OCI-LY7 (cell line): ENCODE measurements around the gene TMEM266. TPM values are rescaled to one million over a fixed set of nuclear protein-coding genes. Genes with fewer than 3 reads are reported as not detected.

ENCODE experiments used
- BruUV-seq: library from RNA; stranded (reverse); fragments of 400-500 nt; replicated peaks from 2 replicates; lab custom pipeline; 2021; lab: Mats Ljungman, UMichigan
- CTCF ChIA-PET: fragments of 300-600 bp; sonication (Branson Sonifier 250); formaldehyde crosslinking; loops from one replicate; lab custom pipeline; 2022; ENCODE audit warnings: antibody characterized with exemption; ENCODE audit not compliant: unreplicated experiment; lab: Charles Lee
- POLR2A ChIA-PET: fragments of 300-600 bp; sonication (Branson Sonifier 250); formaldehyde crosslinking; loops from one replicate; lab custom pipeline; 2022; ENCODE audit warnings: antibody characterized with exemption; lab: Charles Lee
- DNase-seq: peaks from one replicate; pipeline ENCODE4 v3.0.0-alpha.2; 2015; ENCODE audit warnings: low spot score
- H2AFZ ChIP-seq: fragments of 200-600 bp; sonication (generic), shearing (Covaris generic); 2 replicates; pipeline ENCODE4 v1.6.1; 2014; ENCODE audit warnings: mild to moderate bottlenecking, antibody characterized with exemption, low read length, moderate library complexity
- H3K27ac ChIP-seq: fragments of 200-600 bp; sonication (generic); 2 replicates; pipeline ENCODE4 v1.5.1; 2014; ENCODE audit warnings: mixed run types, low read depth, mild to moderate bottlenecking, moderate library complexity, low read length, inconsistent platforms; ENCODE audit not compliant: poor library complexity, severe bottlenecking
- H3K36me3 ChIP-seq: fragments of 200-600 bp; sonication (generic); 2 replicates; pipeline ENCODE4 v1.6.1; 2014; ENCODE audit warnings: mild to moderate bottlenecking, antibody characterized with exemption, low read length, moderate library complexity, mixed read lengths; ENCODE audit not compliant: insufficient read depth
- H3K4me1 ChIP-seq: fragments of 200-600 bp; sonication (generic); 2 replicates; pipeline ENCODE4 v1.5.1; 2014; ENCODE audit warnings: mild to moderate bottlenecking, low read length; ENCODE audit not compliant: insufficient read depth, poor library complexity, severe bottlenecking
- H3K4me2 ChIP-seq: fragments of 200-600 bp; sonication (generic); 2 replicates; pipeline ENCODE4 v1.6.1; 2014; ENCODE audit warnings: mild to moderate bottlenecking, low read length
- H3K4me3 ChIP-seq: fragments of 200-600 bp; sonication (generic); 2 replicates; pipeline ENCODE4 v1.5.1; 2014; ENCODE audit warnings: mild to moderate bottlenecking, low read depth, low read length; ENCODE audit not compliant: poor library complexity, severe bottlenecking
- H3K79me2 ChIP-seq: fragments of 200-600 bp; sonication (generic); 2 replicates; pipeline ENCODE4 v1.6.1; 2016; ENCODE audit warnings: low read depth, mild to moderate bottlenecking, low read length, moderate library complexity, mixed read lengths; ENCODE audit not compliant: insufficient read depth
- H3K9me2 ChIP-seq: fragments of 200-600 bp; sonication (generic); 2 replicates; pipeline ENCODE4 v1.6.1; 2016; ENCODE audit warnings: mild to moderate bottlenecking, low read length, mixed read lengths; ENCODE audit not compliant: insufficient read depth
- H3K9me3 ChIP-seq: fragments of 200-600 bp; sonication (generic); 2 replicates; pipeline ENCODE4 v1.6.1; 2014; ENCODE audit warnings: mild to moderate bottlenecking, mixed run types, low read length, mixed read lengths
- H4K20me1 ChIP-seq: fragments of 200-600 bp; sonication (generic); 2 replicates; pipeline ENCODE4 v1.6.1; 2014; ENCODE audit warnings: mild to moderate bottlenecking, antibody characterized with exemption, low read length, moderate library complexity, mixed read lengths; ENCODE audit not compliant: insufficient read depth
- EZH2phosphoT487 ChIP-seq: fragments of 200-600 bp; sonication (generic); IDR thresholded peaks from 2 replicates; pipeline ENCODE4 v1.6.1; 2018; ENCODE audit warnings: low read depth, borderline replicate concordance, mild to moderate bottlenecking, mixed run types, antibody characterized with exemption, low read length, moderate library complexity, mixed read lengths
- intact Hi-C: fragments of 100-400 bp; cut with micrococcal nuclease; formaldehyde crosslinking; loops from one replicate; pipeline ENCODE4 v1.10.0; 2022; ENCODE audit not compliant: unreplicated experiment
- total RNA-seq, 2 experiments: library from RNA; depleted of rRNA in 1 of 2; stranded (reverse); fragments of >200 nt in 1 of 2; shearing (Covaris generic) in 1 of 2; gene quantifications; 2 replicates each; pipeline ENCODE4 v1.2.3, GENCODE V29; 2014 to 2022
- TF ChIP-seq, protein P1 (sequence below): fragments of 200-600 bp; sonication (generic); conservative IDR thresholded peaks from 2 replicates; pipeline ENCODE4 v1.5.1; 2014; ENCODE audit warnings: mild to moderate bottlenecking, antibody characterized with exemption, low read length, moderate library complexity, mixed read lengths

Gene TMEM266
- total RNA-seq, 2 experiments from 2014 or later, result not detected

- H4K20me1 ChIP-seq, result no peaks in the 10 kb centered on the region
- no peaks in the 10 kb centered on the region for H3K79me2 ChIP-seq
- no peak for DNase-seq
- no TSS peak for BruUV-seq
- H3K36me3 ChIP-seq, result no peaks in the 10 kb centered on the region
- H3K27ac ChIP-seq, result no peak overlapping the region
- ChIA-PET POLR2A (no interaction called here), CTCF (no interaction called here)
- no peaks in the 10 kb centered on the region for H3K9me3 ChIP-seq
- H3K4me1 ChIP-seq, result no peaks in the 10 kb centered on the region
- no peak for TF ChIP-seq EZH2phosphoT487
- TF ChIP-seq, protein P1, sequence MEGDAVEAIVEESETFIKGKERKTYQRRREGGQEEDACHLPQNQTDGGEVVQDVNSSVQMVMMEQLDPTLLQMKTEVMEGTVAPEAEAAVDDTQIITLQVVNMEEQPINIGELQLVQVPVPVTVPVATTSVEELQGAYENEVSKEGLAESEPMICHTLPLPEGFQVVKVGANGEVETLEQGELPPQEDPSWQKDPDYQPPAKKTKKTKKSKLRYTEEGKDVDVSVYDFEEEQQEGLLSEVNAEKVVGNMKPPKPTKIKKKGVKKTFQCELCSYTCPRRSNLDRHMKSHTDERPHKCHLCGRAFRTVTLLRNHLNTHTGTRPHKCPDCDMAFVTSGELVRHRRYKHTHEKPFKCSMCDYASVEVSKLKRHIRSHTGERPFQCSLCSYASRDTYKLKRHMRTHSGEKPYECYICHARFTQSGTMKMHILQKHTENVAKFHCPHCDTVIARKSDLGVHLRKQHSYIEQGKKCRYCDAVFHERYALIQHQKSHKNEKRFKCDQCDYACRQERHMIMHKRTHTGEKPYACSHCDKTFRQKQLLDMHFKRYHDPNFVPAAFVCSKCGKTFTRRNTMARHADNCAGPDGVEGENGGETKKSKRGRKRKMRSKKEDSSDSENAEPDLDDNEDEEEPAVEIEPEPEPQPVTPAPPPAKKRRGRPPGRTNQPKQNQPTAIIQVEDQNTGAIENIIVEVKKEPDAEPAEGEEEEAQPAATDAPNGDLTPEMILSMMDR, result no peak
- no peaks in the 10 kb centered on the region for H3K9me2 ChIP-seq
- no peak overlapping the region for H3K4me2 ChIP-seq
- intact Hi-C loops, result no loop called here
- no peak overlapping the region for H2AFZ ChIP-seq
- no peak overlapping the region for H3K4me3 ChIP-seq
Measured at GRCh38 chr15:76118767-76119166, 59.0 kb downstream of the TMEM266 start.

DNA sequence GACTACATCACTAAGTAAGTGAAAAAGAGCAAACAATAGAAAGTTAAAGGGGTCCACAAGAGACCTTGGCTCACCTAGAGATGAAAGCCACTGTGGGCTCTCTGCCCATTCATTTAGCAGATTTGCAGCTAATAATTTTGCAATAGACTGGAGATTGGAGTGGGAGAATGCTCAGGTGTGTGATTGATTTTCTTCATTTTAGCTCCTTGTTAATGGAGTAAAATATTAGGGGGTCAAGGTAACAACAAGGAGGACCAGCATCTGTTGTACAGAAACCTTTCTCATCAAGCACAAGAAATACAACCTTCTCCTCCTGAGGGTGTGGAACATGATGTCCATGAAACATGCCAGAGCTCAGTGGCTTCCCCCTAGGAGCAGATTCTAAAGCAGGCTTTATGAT is 63.2 kb downstream of the TMEM266 start:
- Histone ChIP-seq H3K4me2 (no peak overlapping the region), H3K9me3 (no peaks in the 10 kb centered on the region; the same call in 1 of the 2 replicates), H3K79me2 (no peaks in the 10 kb centered on the region), H4K20me1 (no peaks in the 10 kb centered on the region), H3K4me3 (no peak overlapping the region), H3K36me3 (no peaks in the 10 kb centered on the region), H3K9me2 (no peaks in the 10 kb centered on the region), H2AFZ (no peak overlapping the region), H3K4me1 (no peaks in the 10 kb centered on the region), H3K27ac (no peak overlapping the region)
- ChIA-PET POLR2A (no interaction called here), CTCF (no interaction called here)
- BruUV-seq, result no TSS peak
- intact Hi-C loops, result no loop called here
- no peak for DNase-seq
- TF ChIP-seq EZH2phosphoT487, result no peak
- TF ChIP-seq, protein P1, result no peak

GRCh38 chr15:76127169-76127568 is 67.4 kb downstream of the TMEM266 start:
- TF ChIP-seq, protein P1, result no peak
- TF ChIP-seq EZH2phosphoT487, result no peak

More at GRCh38 chr15:76127169-76127568, 67.4 kb downstream of the TMEM266 start:
- H2AFZ ChIP-seq, result no peak overlapping the region
- no peaks in the 10 kb centered on the region for H3K36me3 ChIP-seq
- no peaks in the 10 kb centered on the region for H3K79me2 ChIP-seq
- no peak overlapping the region for H3K4me2 ChIP-seq
- H3K4me3 ChIP-seq, result no peak overlapping the region
- CTCF ChIA-PET, result no interaction called here
- POLR2A ChIA-PET, result no interaction called here
- H3K27ac ChIP-seq, result no peak overlapping the region
- H3K9me3 ChIP-seq, result no peaks in the 10 kb centered on the region; the same call in 1 of the 2 replicates
- H3K4me1 ChIP-seq, result no peaks in the 10 kb centered on the region
- BruUV-seq, result no TSS peak
- H3K9me2 ChIP-seq, result no peaks in the 10 kb centered on the region
- no peaks in the 10 kb centered on the region for H4K20me1 ChIP-seq
- no peak for DNase-seq
- intact Hi-C loops, result no loop called here
